ENCODE measurements around the gene MEN1.

MEN1 gene

DNA sequence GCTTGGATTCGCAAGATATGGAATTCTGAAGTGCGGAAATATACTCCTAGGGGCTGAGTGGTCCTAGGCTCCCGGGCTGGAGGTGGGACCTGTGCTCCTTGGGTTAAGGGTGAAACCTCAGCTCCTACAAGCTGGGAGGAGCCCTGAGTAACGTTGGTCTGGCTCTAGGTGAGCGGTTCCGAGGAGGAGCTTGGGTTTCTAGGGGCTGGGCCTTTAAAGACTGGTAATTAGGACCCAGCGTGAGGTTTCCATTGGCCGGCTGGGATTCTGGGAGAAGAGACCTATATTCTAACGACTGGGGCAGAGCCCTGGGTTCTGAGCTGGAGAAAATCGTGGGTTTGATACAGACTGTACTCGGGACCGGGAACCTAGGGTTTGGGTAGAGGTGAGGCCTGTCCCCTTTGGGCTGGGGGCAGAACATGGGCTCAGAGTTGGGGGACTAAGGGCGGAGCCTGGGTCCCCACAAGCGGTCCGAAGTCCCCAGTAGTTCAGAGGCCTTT lies 6.5 kb downstream of the MEN1 start (continued):
- TF ChIP-seq, protein P1, sequence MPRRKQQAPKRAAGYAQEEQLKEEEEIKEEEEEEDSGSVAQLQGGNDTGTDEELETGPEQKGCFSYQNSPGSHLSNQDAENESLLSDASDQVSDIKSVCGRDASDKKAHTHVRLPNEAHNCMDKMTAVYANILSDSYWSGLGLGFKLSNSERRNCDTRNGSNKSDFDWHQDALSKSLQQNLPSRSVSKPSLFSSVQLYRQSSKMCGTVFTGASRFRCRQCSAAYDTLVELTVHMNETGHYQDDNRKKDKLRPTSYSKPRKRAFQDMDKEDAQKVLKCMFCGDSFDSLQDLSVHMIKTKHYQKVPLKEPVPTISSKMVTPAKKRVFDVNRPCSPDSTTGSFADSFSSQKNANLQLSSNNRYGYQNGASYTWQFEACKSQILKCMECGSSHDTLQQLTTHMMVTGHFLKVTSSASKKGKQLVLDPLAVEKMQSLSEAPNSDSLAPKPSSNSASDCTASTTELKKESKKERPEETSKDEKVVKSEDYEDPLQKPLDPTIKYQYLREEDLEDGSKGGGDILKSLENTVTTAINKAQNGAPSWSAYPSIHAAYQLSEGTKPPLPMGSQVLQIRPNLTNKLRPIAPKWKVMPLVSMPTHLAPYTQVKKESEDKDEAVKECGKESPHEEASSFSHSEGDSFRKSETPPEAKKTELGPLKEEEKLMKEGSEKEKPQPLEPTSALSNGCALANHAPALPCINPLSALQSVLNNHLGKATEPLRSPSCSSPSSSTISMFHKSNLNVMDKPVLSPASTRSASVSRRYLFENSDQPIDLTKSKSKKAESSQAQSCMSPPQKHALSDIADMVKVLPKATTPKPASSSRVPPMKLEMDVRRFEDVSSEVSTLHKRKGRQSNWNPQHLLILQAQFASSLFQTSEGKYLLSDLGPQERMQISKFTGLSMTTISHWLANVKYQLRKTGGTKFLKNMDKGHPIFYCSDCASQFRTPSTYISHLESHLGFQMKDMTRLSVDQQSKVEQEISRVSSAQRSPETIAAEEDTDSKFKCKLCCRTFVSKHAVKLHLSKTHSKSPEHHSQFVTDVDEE (CRISPR knock-in tag; IDR thresholded peaks at IDR 0.05), result no peak

DNA sequence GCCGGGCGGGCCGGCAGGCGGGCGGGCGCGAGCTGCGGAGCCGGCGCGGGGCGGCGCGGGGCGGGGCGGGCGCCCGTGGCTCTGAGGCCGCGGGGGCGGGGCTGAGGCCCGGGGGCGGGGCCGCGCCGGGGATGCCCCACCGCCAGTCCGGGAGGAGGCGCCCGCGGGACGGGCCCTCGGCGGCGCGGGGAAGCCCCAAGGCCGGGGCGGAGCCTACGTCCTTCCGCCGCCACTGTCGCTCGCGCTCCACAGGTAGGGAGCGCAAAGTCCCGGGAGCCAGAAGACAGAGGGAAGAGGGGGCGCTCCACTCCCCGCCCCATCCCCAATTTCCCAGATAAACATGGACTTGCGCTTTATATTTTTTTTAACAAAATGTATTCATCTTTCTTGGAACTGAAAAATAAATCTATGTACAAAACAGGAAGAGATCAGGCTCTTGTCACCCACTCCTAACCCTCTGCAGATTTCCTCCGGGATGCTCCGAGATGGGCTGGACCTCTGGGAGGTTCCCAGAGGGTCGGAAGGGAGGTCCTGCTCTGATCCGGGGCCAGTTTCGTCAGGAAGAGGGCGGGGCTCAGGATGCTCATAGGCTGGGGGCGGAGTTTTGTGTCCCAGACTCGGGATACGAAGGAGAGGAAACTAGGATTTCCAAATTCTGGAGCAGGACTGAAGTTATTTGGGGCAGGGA lies 7.0 kb downstream of the MEN1 start, which contains the start of gene MAP4K2:
TSS of gene MAP4K2 (minus strand) at position 57 of the 688 bp plus-strand sequence. CDS start 65 bp downstream, outside the sequence.
- ATAC-seq, result peak; percentile 95
- no peak for TF ChIP-seq TOX (CRISPR knock-in tag; IDR thresholded peaks at IDR 0.05; ENCODE audit: borderline replicate concordance)
- TF ChIP-seq, protein P2, sequence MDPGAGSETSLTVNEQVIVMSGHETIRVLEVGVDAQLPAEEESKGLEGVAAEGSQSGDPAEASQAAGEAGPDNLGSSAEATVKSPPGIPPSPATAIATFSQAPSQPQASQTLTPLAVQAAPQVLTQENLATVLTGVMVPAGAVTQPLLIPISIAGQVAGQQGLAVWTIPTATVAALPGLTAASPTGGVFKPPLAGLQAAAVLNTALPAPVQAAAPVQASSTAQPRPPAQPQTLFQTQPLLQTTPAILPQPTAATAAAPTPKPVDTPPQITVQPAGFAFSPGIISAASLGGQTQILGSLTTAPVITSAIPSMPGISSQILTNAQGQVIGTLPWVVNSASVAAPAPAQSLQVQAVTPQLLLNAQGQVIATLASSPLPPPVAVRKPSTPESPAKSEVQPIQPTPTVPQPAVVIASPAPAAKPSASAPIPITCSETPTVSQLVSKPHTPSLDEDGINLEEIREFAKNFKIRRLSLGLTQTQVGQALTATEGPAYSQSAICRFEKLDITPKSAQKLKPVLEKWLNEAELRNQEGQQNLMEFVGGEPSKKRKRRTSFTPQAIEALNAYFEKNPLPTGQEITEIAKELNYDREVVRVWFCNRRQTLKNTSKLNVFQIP (CRISPR knock-in tag; IDR thresholded peaks at IDR 0.05; ENCODE audit: borderline replicate concordance, low read depth), result no peak
- TF ChIP-seq ZNF70 (CRISPR knock-in tag; IDR thresholded peaks at IDR 0.05), result no peak
- no peak for TF ChIP-seq BACH2 (CRISPR knock-in tag; IDR thresholded peaks at IDR 0.05; ENCODE audit: borderline replicate concordance)
- TF ChIP-seq, protein P1 (CRISPR knock-in tag; IDR thresholded peaks at IDR 0.05), result no peak
- no peak for TF ChIP-seq CSDC2 (CRISPR knock-in tag; IDR thresholded peaks at IDR 0.05)
- TF ChIP-seq, protein P3, sequence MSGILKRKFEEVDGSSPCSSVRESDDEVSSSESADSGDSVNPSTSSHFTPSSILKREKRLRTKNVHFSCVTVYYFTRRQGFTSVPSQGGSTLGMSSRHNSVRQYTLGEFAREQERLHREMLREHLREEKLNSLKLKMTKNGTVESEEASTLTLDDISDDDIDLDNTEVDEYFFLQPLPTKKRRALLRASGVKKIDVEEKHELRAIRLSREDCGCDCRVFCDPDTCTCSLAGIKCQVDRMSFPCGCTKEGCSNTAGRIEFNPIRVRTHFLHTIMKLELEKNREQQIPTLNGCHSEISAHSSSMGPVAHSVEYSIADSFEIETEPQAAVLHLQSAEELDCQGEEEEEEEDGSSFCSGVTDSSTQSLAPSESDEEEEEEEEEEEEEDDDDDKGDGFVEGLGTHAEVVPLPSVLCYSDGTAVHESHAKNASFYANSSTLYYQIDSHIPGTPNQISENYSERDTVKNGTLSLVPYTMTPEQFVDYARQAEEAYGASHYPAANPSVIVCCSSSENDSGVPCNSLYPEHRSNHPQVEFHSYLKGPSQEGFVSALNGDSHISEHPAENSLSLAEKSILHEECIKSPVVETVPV (CRISPR knock-in tag; IDR thresholded peaks at IDR 0.05), result no peak
- TF ChIP-seq RARB (CRISPR knock-in tag; IDR thresholded peaks at IDR 0.05), result no peak
- TF ChIP-seq ZFP3 (CRISPR knock-in tag; IDR thresholded peaks at IDR 0.05), result no peak
- TF ChIP-seq, protein P4, sequence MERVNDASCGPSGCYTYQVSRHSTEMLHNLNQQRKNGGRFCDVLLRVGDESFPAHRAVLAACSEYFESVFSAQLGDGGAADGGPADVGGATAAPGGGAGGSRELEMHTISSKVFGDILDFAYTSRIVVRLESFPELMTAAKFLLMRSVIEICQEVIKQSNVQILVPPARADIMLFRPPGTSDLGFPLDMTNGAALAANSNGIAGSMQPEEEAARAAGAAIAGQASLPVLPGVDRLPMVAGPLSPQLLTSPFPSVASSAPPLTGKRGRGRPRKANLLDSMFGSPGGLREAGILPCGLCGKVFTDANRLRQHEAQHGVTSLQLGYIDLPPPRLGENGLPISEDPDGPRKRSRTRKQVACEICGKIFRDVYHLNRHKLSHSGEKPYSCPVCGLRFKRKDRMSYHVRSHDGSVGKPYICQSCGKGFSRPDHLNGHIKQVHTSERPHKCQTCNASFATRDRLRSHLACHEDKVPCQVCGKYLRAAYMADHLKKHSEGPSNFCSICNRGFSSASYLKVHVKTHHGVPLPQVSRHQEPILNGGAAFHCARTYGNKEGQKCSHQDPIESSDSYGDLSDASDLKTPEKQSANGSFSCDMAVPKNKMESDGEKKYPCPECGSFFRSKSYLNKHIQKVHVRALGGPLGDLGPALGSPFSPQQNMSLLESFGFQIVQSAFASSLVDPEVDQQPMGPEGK (CRISPR knock-in tag; IDR thresholded peaks at IDR 0.05; ENCODE audit: borderline replicate concordance), result no peak
- no peak for TF ChIP-seq ZFP30 (CRISPR knock-in tag; IDR thresholded peaks at IDR 0.05)
- no peak for TF ChIP-seq TCF4 (CRISPR knock-in tag; IDR thresholded peaks at IDR 0.05; ENCODE audit: borderline replicate concordance)

DNA sequence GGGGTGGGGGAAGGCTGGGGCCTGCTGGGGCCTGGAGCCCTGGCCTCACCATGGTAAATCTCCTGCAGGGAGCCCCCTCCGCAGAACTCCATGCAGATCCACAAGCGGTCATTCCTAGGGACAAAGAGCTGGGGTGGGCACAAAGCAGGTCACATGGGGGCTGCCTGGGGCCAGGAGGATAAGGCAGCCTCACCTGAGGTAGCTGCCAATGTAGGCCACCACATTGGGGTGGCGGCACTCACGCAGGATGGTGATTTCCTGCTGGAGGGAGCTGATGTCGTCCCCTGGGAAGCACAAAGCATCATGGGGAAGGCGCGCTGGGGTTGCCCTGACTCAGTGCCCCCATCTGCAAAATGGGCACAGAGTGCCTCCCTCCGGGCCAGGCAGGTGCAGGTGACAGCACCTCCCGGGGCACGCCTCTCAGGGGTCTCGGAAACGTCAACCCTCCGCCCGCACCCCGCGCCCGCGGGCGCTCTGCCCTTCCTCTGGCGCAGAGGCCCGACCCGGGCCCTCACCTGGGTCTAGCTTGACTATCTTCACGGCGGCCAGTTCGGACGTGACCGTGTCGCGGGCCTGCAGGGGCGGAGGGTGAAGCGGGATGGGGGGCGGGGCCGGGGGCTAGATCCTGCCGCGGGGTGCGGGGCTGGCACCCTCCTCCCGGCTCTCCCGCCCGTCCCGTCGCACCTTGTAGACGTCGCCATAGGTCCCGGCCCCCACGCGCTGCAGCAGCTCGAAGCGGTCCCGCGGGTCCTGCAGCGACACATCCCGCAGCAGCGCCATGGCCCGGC lies 7.8 kb downstream of the MEN1 start:
- ATAC-seq, result no peak

More for the DNA sequence above, 7.8 kb downstream of the MEN1 start:
- no peak for TF ChIP-seq ZNF565 (CRISPR knock-in tag; conservative IDR thresholded peaks at IDR 0.05; ENCODE audit: low read depth)
- no peak for TF ChIP-seq OSR1 (CRISPR knock-in tag; IDR thresholded peaks at IDR 0.05)
- TF ChIP-seq ZFP30 (CRISPR knock-in tag; IDR thresholded peaks at IDR 0.05), result no peak
- TF ChIP-seq, protein P2 (CRISPR knock-in tag; IDR thresholded peaks at IDR 0.05; ENCODE audit: borderline replicate concordance, low read depth), result no peak
- TF ChIP-seq ZNF70 (CRISPR knock-in tag; IDR thresholded peaks at IDR 0.05), result no peak
- TF ChIP-seq BACH2 (CRISPR knock-in tag; IDR thresholded peaks at IDR 0.05; ENCODE audit: borderline replicate concordance), result no peak
- TF ChIP-seq PPARA (CRISPR knock-in tag; IDR thresholded peaks at IDR 0.05; ENCODE audit: borderline replicate concordance), result no peak
- TF ChIP-seq ISL1 (CRISPR knock-in tag; IDR thresholded peaks at IDR 0.05), result no peak
- TF ChIP-seq, protein P1 (CRISPR knock-in tag; IDR thresholded peaks at IDR 0.05), result no peak
- TF ChIP-seq RARB (CRISPR knock-in tag; IDR thresholded peaks at IDR 0.05), result no peak
- TF ChIP-seq TCF4 (CRISPR knock-in tag; IDR thresholded peaks at IDR 0.05; ENCODE audit: borderline replicate concordance), result no peak
